Heart left ventricle (tissue), 16 donors: ENCODE results near the gene SLC2A14. TPM values are rescaled to one million over a fixed set of nuclear protein-coding genes. Genes with fewer than 3 reads are reported as not detected.

Experiments
- ATAC-seq, 4 donors: fragments of 200-7000 bp; cut with Tn5 transposase; one replicate each; pipeline ENCODE4 v1.9.1; 2020 to 2022; ENCODE audit warnings: moderate library complexity in 4 of 4, mild to moderate bottlenecking in 3 of 4, moderate number of reproducible peaks in 1 of 4
- DNase-seq, 5 donors: peaks; one replicate each; pipeline ENCODE4 v3.0.0-alpha.2; 2020
- H3K27ac ChIP-seq, 12 donors: fragments of 200-600 bp; sonication (generic) in 4 of 12; one replicate each; pipeline versions ENCODE4 v1.5.0 to v1.8.0; 2016 to 2022; ENCODE audit warnings: mild to moderate bottlenecking in 2 of 12
- H3K27me3 ChIP-seq, 9 donors: fragments of 200-600 bp; sonication (generic) in 2 of 9; one replicate each; pipeline versions ENCODE4 v1.5.1 to v1.8.0; 2016 to 2022; ENCODE audit warnings: mild to moderate bottlenecking in 3 of 9
- H3K36me3 ChIP-seq, 9 donors: fragments of 200-600 bp; sonication (generic) in 2 of 9; one replicate each; pipeline versions ENCODE4 v1.5.0 to v1.8.0; 2018 to 2022; ENCODE audit warnings: mild to moderate bottlenecking in 2 of 9
- H3K4me1 ChIP-seq, 12 donors: fragments of 200-600 bp; sonication (generic) in 4 of 12; one replicate each; pipeline versions ENCODE4 v1.5.0 to v1.8.0; 2016 to 2022; ENCODE audit warnings: mild to moderate bottlenecking in 3 of 12
- H3K4me3 ChIP-seq, 12 donors: fragments of 200-600 bp; sonication (generic) in 4 of 12; one replicate each; pipeline versions ENCODE4 v1.5.0 to v1.8.0; 2017 to 2022; ENCODE audit warnings: mild to moderate bottlenecking in 9 of 12, moderate library complexity in 4 of 12
- H3K9me3 ChIP-seq, 12 donors: fragments of 200-600 bp; sonication (generic) in 4 of 12; one replicate each; pipeline versions ENCODE4 v1.5.0 to v1.8.0; 2016 to 2022; ENCODE audit warnings: mild to moderate bottlenecking in 1 of 12
- CTCF ChIP-seq, 12 donors: fragments of 200-600 bp; sonication (generic) in 4 of 12; IDR thresholded peaks; one replicate each; pipeline versions ENCODE4 v1.5.0 to v1.8.0; 2018 to 2022; ENCODE audit warnings: antibody characterized with exemption in 12 of 12, mild to moderate bottlenecking in 5 of 12
- POLR2A ChIP-seq, 2 donors: fragments of 450-650 bp; IDR thresholded peaks; one replicate each; pipeline ENCODE4 v1.6.1; 2017; ENCODE audit warnings: antibody characterized with exemption in 2 of 2, mild to moderate bottlenecking in 2 of 2, moderate library complexity in 2 of 2
- WGBS, 4 donors: extraction: QIAGEN DNeasy Blood & Tissue Kit in 2 of 4; methylation state at CpG; one replicate each; pipeline versions ENCODE4 v1.1.5 to v1.1.7; 2013 to 2018; 5-methylcytosine and 5-hydroxymethylcytosine counted together
- intact Hi-C, 10 donors: fragments of 100-400 bp; cut with DNase I; formaldehyde crosslinking; loops; one replicate each; pipeline versions ENCODE4 v1.11.1 to v1.14.2; 2022
- polyA plus RNA-seq, 2 donors: library from polyadenylated mRNA; stranded (reverse); fragments of 200-250 nt; gene quantifications; one replicate each; pipeline ENCODE4 v1.2.3, GENCODE V29; 2013
- total RNA-seq, 9 donors: library from RNA; depleted of rRNA in 2 of 9; stranded (reverse); fragments of >200 nt in 2 of 9; fragmentation: NEBNext Ultra II Directional in 3 of 9; extraction: Animal tissue kit (Norgen Biotek cat#: 25700) in 3 of 9; gene quantifications; one replicate each; pipeline versions ENCODE4 v1.1.0 to v1.2.4, GENCODE V29; 2016 to 2023
- donor health status: ischemic (EF 13 %, LVEDD 7.1; RV severe dilation, severe dysfunction).
- donor health status: healthy with polysubstance abuse.
- donor health status: DM: no; HTN: yes; CAD: no.
- donor health status: DM: no; HTN: no; CAD: no.
- donor health status: ischemic (EF 25% LVEDD 6.9; RV normal size, moderate dysfunction).
- donor health status: ischemic (EF 25% LVEDD 5.7; RV mildly dilated, moderate dysfunction).
- donor health status: healthy.
- donor health status: DM: yes; HTN: yes; CAD: no.
- donor health status: ischemic (EF 35%, LVEDD 5.7; RV mildly dilated, moderate dysfunction).
- donor health status: nonischemic (EF 11% LVEDD 7.7; RV severe dilation, severe dysfunction).
- donor health status: DM: yes; HTN: yes; CAD: no.
- donor health status: PGD.
- donor health status: ischemic (EF 29% LVEDD 5.4; RV normal size, mild dysfunction).
- donor health status: nonischemic (EF 23%, LVEDD 6.1; RV moderate dilation, normal function).

Gene SLC2A14
- total and polyA plus RNA-seq, 11 donors: 0.35 to 1.0 (median 0.56) TPM; not detected in 8

GRCh38 chr12:7781274-7781673, 91.4 kb downstream of the SLC2A14 start:
- no peak overlapping the region for H3K4me3 ChIP-seq
- no peaks in the 10 kb centered on the region for H3K4me1 ChIP-seq
- peaks cover 0 to 5% (median 0%) of the 10 kb centered on the region in 9 donors for H3K27me3 ChIP-seq
- H3K9me3 ChIP-seq: no peaks in the 10 kb centered on the region
- H3K27ac ChIP-seq: no peak overlapping the region
- WGBS, 4 donors: 63 to 84% (median 77%) methylated on average over 3 of the region's 3 CpGs
- DNase-seq (no peak), ATAC-seq (no peak)
- TF ChIP-seq POLR2A (IDR thresholded peaks at IDR 0.05): no peak
- TF ChIP-seq CTCF (IDR thresholded peaks at IDR 0.05): no peak
- intact Hi-C loops: no loop called here
- no peaks in the 10 kb centered on the region for H3K36me3 ChIP-seq

- TF ChIP-seq POLR2A (IDR thresholded peaks at IDR 0.05) (no peak), CTCF (IDR thresholded peaks at IDR 0.05) (no peak)
- peaks cover 0 to 4% (median 0%) of the 10 kb centered on the region in 9 donors for H3K27me3 ChIP-seq
- no peaks in the 10 kb centered on the region for H3K4me1 ChIP-seq
- 59 to 70% (median 62%) methylated on average over 3 of the region's 3 CpGs for WGBS, 4 donors
- no peak overlapping the region for H3K27ac ChIP-seq
- no peaks in the 10 kb centered on the region for H3K36me3 ChIP-seq
- H3K4me3 ChIP-seq: no peak overlapping the region
- no peak for DNase-seq
- ATAC-seq: no peak
- intact Hi-C loops: no loop called here
- H3K9me3 ChIP-seq: no peaks in the 10 kb centered on the region
Measured at GRCh38 chr12:7769999-7770398, 102.7 kb downstream of the SLC2A14 start.

Other genes with a start within 250 kb of the SLC2A14 start
- not detected for gene APOBEC1, start 207.0 kb downstream of the SLC2A14 start, total RNA-seq
- not detected for gene APOBEC1, start 207.0 kb downstream of the SLC2A14 start, polyA plus RNA-seq
- gene GDF3, start 177.1 kb downstream of the SLC2A14 start, total RNA-seq: not detected
- gene GDF3, start 177.1 kb downstream of the SLC2A14 start, polyA plus RNA-seq: under 1 TPM in 1 of 2 donors, not detected in 1; 0.30 TPM
- not detected for gene DPPA3, start 161.5 kb downstream of the SLC2A14 start, total RNA-seq
- gene DPPA3, start 161.5 kb downstream of the SLC2A14 start, polyA plus RNA-seq: not detected
- not detected for gene CLEC4C, start 125.5 kb downstream of the SLC2A14 start, total RNA-seq
- gene CLEC4C, start 125.5 kb downstream of the SLC2A14 start, polyA plus RNA-seq: not detected
- gene NANOGNB, start 107.7 kb downstream of the SLC2A14 start, total RNA-seq: not detected
- not detected for gene NANOGNB, start 107.7 kb downstream of the SLC2A14 start, polyA plus RNA-seq
- gene NANOG, start 83.5 kb downstream of the SLC2A14 start, total RNA-seq: under 1 TPM in 2 of 9 donors, not detected in 7; 0.18 to 0.33 TPM
- not detected for gene NANOG, start 83.5 kb downstream of the SLC2A14 start, polyA plus RNA-seq
- 10 to 100 TPM in 4 of 9 donors, 1 to 10 TPM in 5; 6.3 to 76.9 (median 9.4) TPM for gene SLC2A3, start 63.3 kb upstream of the SLC2A14 start, total RNA-seq
- gene SLC2A3, start 63.3 kb upstream of the SLC2A14 start, polyA plus RNA-seq: 1 to 10 TPM; 4.6 to 4.8 TPM
- 10 to 100 TPM; 22.7 to 34.7 (median 24.9) TPM for gene FOXJ2, start 159.8 kb upstream of the SLC2A14 start, total RNA-seq
- 10 to 100 TPM in 1 of 2 donors, 1 to 10 TPM in 1; 9.4 to 20.3 TPM for gene FOXJ2, start 159.8 kb upstream of the SLC2A14 start, polyA plus RNA-seq
- 10 to 100 TPM in 2 of 9 donors, 1 to 10 TPM in 7; 1.8 to 49.3 (median 3.7) TPM for gene C3AR1, start 193.4 kb upstream of the SLC2A14 start, total RNA-seq
- gene C3AR1, start 193.4 kb upstream of the SLC2A14 start, polyA plus RNA-seq: 1 to 10 TPM; 1.4 to 4.1 TPM
- gene NECAP1, start 209.4 kb upstream of the SLC2A14 start, total RNA-seq: 10 to 100 TPM; 15.2 to 39.9 (median 19.2) TPM
- 10 to 100 TPM in 1 of 2 donors, 1 to 10 TPM in 1; 9.6 to 20.1 TPM for gene NECAP1, start 209.4 kb upstream of the SLC2A14 start, polyA plus RNA-seq